HepG2 (cell line): ENCODE results near the gene OSBPL5. TPM values are rescaled to one million over a fixed set of nuclear protein-coding genes. Genes with fewer than 3 reads are reported as not detected.

Experiments
- ATAC-seq: fragments of 200-7000 bp; cut with Tn5 transposase; 3 replicates; pipeline ENCODE4 v1.9.1; 2020; ENCODE audit warnings: mild to moderate bottlenecking, moderate library complexity
- BruUV-seq: library from RNA; stranded (reverse); fragments of 400-500 nt; replicated peaks from 2 replicates; lab custom pipeline; 2021; lab: Mats Ljungman, UMichigan
- CTCF ChIA-PET: fragments of 300-600 bp; formaldehyde crosslinking; extraction: SDS; loops from one replicate; lab custom pipeline; 2021; ENCODE audit warnings: low total read pairs, inconsistent platforms, low intra/inter-chr PET ratio; lab: Yijun Ruan, JAX
- POLR2A ChIA-PET: fragments of 350-600 bp; sonication (Branson Sonifier 250); formaldehyde crosslinking; loops from one replicate; lab custom pipeline; 2020; ENCODE audit warnings: antibody characterized with exemption, inconsistent platforms; lab: Yijun Ruan, JAX
- DNase-seq: peaks from one replicate; pipeline ENCODE4 v3.0.0-alpha.2; 2015; ENCODE audit warnings: low spot score
- FAIRE-seq: peaks from 3 replicates; lab custom pipeline; 2011; peaks lifted over from hg19 to GRCh38; lab: Jason Lieb, UNC
- H2AFZ ChIP-seq: one replicate; pipeline ENCODE4 v1.6.1; 2011; ENCODE audit warnings: low read length, inconsistent platforms
- H3K27ac ChIP-seq: fragments of 300-600 bp; 3 replicates; pipeline ENCODE4 v1.8.0; 2011; ENCODE audit warnings: mixed run types, mild to moderate bottlenecking, mixed read lengths, low read length, inconsistent platforms; ENCODE audit not compliant: insufficient read depth; ENCODE audit errors: extremely low read length
- H3K27me3 ChIP-seq, 2 experiments: fragments of 200-600 bp in 1 of 2; 2 replicates in 1 of 2; 3 replicates in 1 of 2; pipeline versions ENCODE4 v1.6.0 to v1.8.0; 2011; ENCODE audit warnings: low read length in 2 of 2, mild to moderate bottlenecking in 2 of 2, moderate library complexity in 2 of 2, inconsistent platforms in 1 of 2; ENCODE audit not compliant: insufficient read depth in 2 of 2, control insufficient read depth in 1 of 2
- H3K36me3 ChIP-seq, 2 experiments: fragments of 200-600 bp in 1 of 2; replicated peaks in 1 of 2; 2 replicates in 1 of 2; 3 replicates in 1 of 2; pipeline versions ENCODE4 v1.5.1 to v1.8.0; 2011; ENCODE audit warnings: low read length in 2 of 2, inconsistent platforms in 1 of 2; ENCODE audit not compliant: insufficient read depth in 2 of 2, control insufficient read depth in 1 of 2
- H3K4me1 ChIP-seq: 2 replicates; pipeline ENCODE4 v1.5.1; 2012; ENCODE audit warnings: low read length, inconsistent platforms; ENCODE audit not compliant: insufficient read depth
- H3K4me2 ChIP-seq: 2 replicates; pipeline ENCODE4 v1.6.0; 2011; ENCODE audit warnings: low read depth, low read length, inconsistent platforms
- H3K4me3 ChIP-seq, 3 experiments: fragments of 200-600 bp in 1 of 3; sonication (generic), shearing (Covaris generic) in 1 of 3; replicated peaks in 1 of 3; 2 replicates each; pipeline ENCODE4 v1.5.1; 2011 to 2016; ENCODE audit warnings: low read length in 3 of 3, inconsistent platforms in 2 of 3, low read depth in 2 of 3, mild to moderate bottlenecking in 2 of 3, control low read depth in 1 of 3, mixed read lengths in 1 of 3; ENCODE audit not compliant: insufficient read depth in 1 of 3
- H3K79me2 ChIP-seq: one replicate; pipeline ENCODE4 v1.6.1; 2011; ENCODE audit warnings: low read length, inconsistent platforms; ENCODE audit not compliant: insufficient read depth
- H3K9ac ChIP-seq: 2 replicates; pipeline ENCODE4 v1.6.0; 2011; ENCODE audit warnings: mild to moderate bottlenecking, low read depth, low read length, inconsistent platforms; ENCODE audit not compliant: insufficient read depth
- H3K9me3 ChIP-seq: 2 replicates; pipeline ENCODE4 v1.5.1; 2012; ENCODE audit warnings: mild to moderate bottlenecking, low read length
- H4K20me1 ChIP-seq: 2 replicates; pipeline ENCODE4 v1.6.0; 2011; ENCODE audit warnings: inconsistent platforms, mild to moderate bottlenecking, low read length, moderate library complexity; ENCODE audit not compliant: insufficient read depth
- ARNT ChIP-seq: fragments of 450-650 bp; IDR thresholded peaks from 2 replicates; pipeline ENCODE4 v1.6.1; 2017
- ATF5 ChIP-seq: sonication (generic); formaldehyde crosslinking; IDR thresholded peaks from 2 replicates; pipeline ENCODE4 v1.4.0; 2020; ENCODE audit warnings: mild to moderate bottlenecking, low read depth, missing genetic modification reagents
- CENPX ChIP-seq: sonication (generic); formaldehyde crosslinking; IDR thresholded peaks from 2 replicates; pipeline ENCODE4 v1.9.0; 2021; ENCODE audit warnings: mild to moderate bottlenecking, missing genetic modification reagents, moderate library complexity
- EEA1 ChIP-seq: sonication (generic); formaldehyde crosslinking; IDR thresholded peaks from 2 replicates; pipeline ENCODE4 v1.5.1; 2020; ENCODE audit warnings: mild to moderate bottlenecking, missing genetic modification reagents, borderline replicate concordance
- ESRRA ChIP-seq: sonication (generic); formaldehyde crosslinking; IDR thresholded peaks from 2 replicates; pipeline ENCODE4 v1.5.1; 2020; ENCODE audit warnings: mild to moderate bottlenecking, low read depth, missing genetic modification reagents
- FOXK1 ChIP-seq: sonication (generic); formaldehyde crosslinking; IDR thresholded peaks from 2 replicates; pipeline ENCODE4 v1.4.0; 2020; ENCODE audit warnings: low read depth, missing genetic modification reagents, borderline replicate concordance
- GLI4 ChIP-seq: sonication (generic); formaldehyde crosslinking; IDR thresholded peaks from 2 replicates; pipeline ENCODE4 v1.5.1; 2020; ENCODE audit warnings: missing genetic modification reagents, mild to moderate bottlenecking, moderate library complexity, borderline replicate concordance
- GPBP1L1 ChIP-seq: sonication (generic); formaldehyde crosslinking; IDR thresholded peaks from 2 replicates; pipeline ENCODE4 v1.5.0; 2020; ENCODE audit warnings: mild to moderate bottlenecking, missing genetic modification reagents
- JDP2 ChIP-seq: sonication (generic); formaldehyde crosslinking; IDR thresholded peaks from 2 replicates; pipeline ENCODE4 v1.8.1; 2022; ENCODE audit warnings: missing genetic modification reagents, borderline replicate concordance
- KDM3A ChIP-seq: IDR thresholded peaks from 2 replicates; pipeline ENCODE4 v1.6.1; 2018; ENCODE audit warnings: low read depth, missing compliant biosample characterization
- LCORL ChIP-seq, 2 experiments: fragments of 450-650 bp in 1 of 2; sonication (generic) in 1 of 2; formaldehyde crosslinking in 1 of 2; IDR thresholded peaks; 2 replicates each; pipeline versions ENCODE4 v1.5.0 to v1.6.1; 2017 to 2020; ENCODE audit warnings: antibody characterized with exemption in 1 of 2, missing genetic modification reagents in 1 of 2
- MYPOP ChIP-seq: sonication (generic); formaldehyde crosslinking; IDR thresholded peaks from 2 replicates; pipeline ENCODE4 v1.8.1; 2023; ENCODE audit warnings: mild to moderate bottlenecking, moderate library complexity, missing genetic modification reagents
- PPARG ChIP-seq: conservative IDR thresholded peaks from 2 replicates; pipeline ENCODE4 v1.6.1; 2016; ENCODE audit warnings: missing biosample characterization, missing genetic modification reagents
- SNAPC4 ChIP-seq: sonication (generic); formaldehyde crosslinking; IDR thresholded peaks from 2 replicates; pipeline ENCODE4 v1.4.0; 2020; ENCODE audit warnings: mild to moderate bottlenecking, missing genetic modification reagents
- SP5 ChIP-seq: IDR thresholded peaks from 2 replicates; pipeline ENCODE4 v1.6.1; 2016; ENCODE audit warnings: low read depth, borderline replicate concordance
- WIZ ChIP-seq: sonication (generic); formaldehyde crosslinking; IDR thresholded peaks from 2 replicates; pipeline ENCODE4 v1.5.1; 2020; ENCODE audit warnings: mild to moderate bottlenecking, missing genetic modification reagents
- WGBS: methylation state at CpG from one replicate; pipeline ENCODE4 v1.1.6; 2017; ENCODE audit warnings: low lambda C conversion rate; 5-methylcytosine and 5-hydroxymethylcytosine counted together
- in situ Hi-C: cut with HindIII; loops from 2 replicates; pipeline ENCODE4 v1.10.0; 2017; ENCODE audit warnings: low pct_unique_long_range_greater_than_20kb; ENCODE audit not compliant: extremely low pct_ligation_motif_present
- intact Hi-C: fragments of 100-400 bp; cut with micrococcal nuclease; formaldehyde crosslinking; loops from one replicate; pipeline ENCODE4 v1.10.0; 2022; ENCODE audit not compliant: unreplicated experiment
- polyA plus RNA-seq, 8 experiments: library from polyadenylated mRNA; depleted of rRNA in 3 of 8; stranded (reverse) in 7 of 8; unstranded in 1 of 8; fragments of >200 nt; fragmentation: Illumina TruSeq in 4 of 8; extraction: Trizol in 4 of 8; gene quantifications; 2 replicates each; pipeline versions ENCODE4 v1.2.1 to v1.2.3, GENCODE V29; 2011 to 2016; ENCODE audit warnings: low read depth in 4 of 8, missing spikeins in 1 of 8, mixed read lengths in 1 of 8; ENCODE audit not compliant: insufficient read depth in 1 of 8
- total RNA-seq, 5 experiments: library from RNA; depleted of rRNA; stranded (reverse); fragments of >200 nt; fragmentation: Illumina TruSeq; extraction: Trizol; gene quantifications; 2 replicates each; pipeline ENCODE4 v1.2.3, GENCODE V29; 2016; ENCODE audit warnings: low read depth in 1 of 5

Gene OSBPL5
- total and polyA plus RNA-seq, 2 of the 13 experiments (the other 11 are each of a cell fraction or from before 2014, with no cell fraction given), result not detected

GRCh38 chr11:3121931-3122774 is 43.0 kb downstream of the OSBPL5 start:
- WGBS, result 29% methylated on average over 10 of the region's 34 CpGs
- Histone ChIP-seq H3K9me3 (no peaks in the 10 kb centered on the region), H3K27me3 (peaks cover 9 to 60% of the 10 kb centered on the region in 2 experiments; a peak in 4 of 5 replicates), H3K27ac (no peak overlapping the region), H3K4me1 (no peaks in the 10 kb centered on the region), H3K9ac (no peak overlapping the region), H2AFZ (no peak overlapping the region), H3K4me3 (no peak overlapping the region), H3K36me3 (no peaks in the 10 kb centered on the region), H3K4me2 (no peak overlapping the region), H4K20me1 (no peaks in the 10 kb centered on the region), H3K79me2 (no peaks in the 10 kb centered on the region)
- DNase-seq (no peak), ATAC-seq (no peak), FAIRE-seq (no peak)
- intact Hi-C loops, result no loop called here
- in situ Hi-C loops, result no loop called here
- no TSS peak for BruUV-seq
- ChIA-PET CTCF (no interaction called here), POLR2A (no interaction called here)
- TF ChIP-seq PPARG (CRISPR knock-in tag) (no peak), MYPOP (CRISPR knock-in tag) (no peak), WIZ (CRISPR knock-in tag) (no peak), FOXK1 (CRISPR knock-in tag) (no peak), GLI4 (CRISPR knock-in tag) (no peak), EEA1 (no peak), LCORL (IDR thresholded peaks at IDR 0.05) (no peak), LCORL (CRISPR knock-in tag; IDR thresholded peaks at IDR 0.05) (no peak), CENPX (no peak), KDM3A (CRISPR knock-in tag) (no peak), SNAPC4 (no peak), GPBP1L1 (no peak), ATF5 (CRISPR knock-in tag) (no peak), SP5 (CRISPR knock-in tag) (no peak), ARNT (no peak), ESRRA (no peak), JDP2 (CRISPR knock-in tag) (no peak)
